PFSK-1 (cell line): ENCODE measurements around the gene ARFIP2.

Source experiments
- FOXP2 ChIP-seq: optimal IDR thresholded peaks from 2 replicates; pipeline ENCODE3; 2011; ENCODE audit warnings: borderline replicate concordance, control low read depth, inconsistent platforms; ENCODE audit not compliant: insufficient read depth; ENCODE audit errors: extremely low read length, extremely low read depth
- POLR2AphosphoS5 ChIP-seq: IDR thresholded peaks from 2 replicates; pipeline ENCODE4 v1.6.1; 2012; ENCODE audit warnings: low read depth, mild to moderate bottlenecking, control low read depth, low read length, moderate library complexity
- REST ChIP-seq, 2 experiments: IDR thresholded peaks; 2 replicates each; pipeline versions ENCODE4 v1.6.1 to v1.8.0; 2011 to 2012; ENCODE audit warnings: low read depth in 2 of 2, low read length in 2 of 2, control low read depth in 1 of 2, inconsistent platforms in 1 of 2, mild to moderate bottlenecking in 1 of 2, moderate library complexity in 1 of 2; ENCODE audit not compliant: insufficient read depth in 1 of 2
- SIN3A ChIP-seq: IDR thresholded peaks from 2 replicates; pipeline ENCODE4 v1.6.1; 2012; ENCODE audit warnings: mild to moderate bottlenecking, low read length, moderate library complexity, borderline replicate concordance; ENCODE audit not compliant: insufficient read depth
- TAF1 ChIP-seq: IDR thresholded peaks from 2 replicates; pipeline ENCODE4 v1.6.1; 2012; ENCODE audit warnings: low read length, control low read depth, borderline replicate concordance; ENCODE audit not compliant: insufficient read depth

The ARFIP2 gene

DNA sequence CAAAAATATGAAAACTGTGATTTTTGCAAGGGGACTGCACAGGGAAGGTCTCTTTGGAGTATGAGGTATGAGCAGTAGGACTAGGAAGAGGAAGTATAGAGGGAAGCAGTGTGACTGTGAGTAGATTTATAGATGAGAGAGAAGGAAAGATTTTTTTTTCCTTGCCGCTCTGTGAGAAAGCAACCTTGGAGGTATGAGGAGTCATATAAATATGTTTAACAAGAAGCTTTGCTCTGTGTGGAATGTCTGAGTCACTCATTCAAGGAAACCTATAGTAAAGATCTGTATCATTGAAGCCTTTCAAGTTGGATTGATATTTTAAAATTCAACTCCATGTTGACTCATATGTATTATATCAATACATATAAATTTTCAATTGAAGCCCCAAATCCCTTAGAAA, 42.1 kb upstream of the ARFIP2 start:
- TF ChIP-seq FOXP2 (no peak), REST (IDR thresholded peaks at IDR 0.05; ENCODE audit: insufficient read depth in 1 of 2, low read depth in 2 of 2, low read length in 2 of 2) (no peak), TAF1 (no peak), POLR2AphosphoS5 (no peak), SIN3A (no peak)

- TF ChIP-seq REST (IDR thresholded peaks at IDR 0.05; ENCODE audit: insufficient read depth in 1 of 2, low read depth in 2 of 2, low read length in 2 of 2) (no peak), TAF1 (no peak), FOXP2 (no peak)
Measured at GRCh38 chr11:6520265-6520664, 39.1 kb upstream of the ARFIP2 start.

GRCh38 chr11:6516865-6517264, 35.7 kb upstream of the ARFIP2 start:
- TF ChIP-seq REST (IDR thresholded peaks at IDR 0.05; ENCODE audit: insufficient read depth in 1 of 2, low read depth in 2 of 2, low read length in 2 of 2) (no peak), POLR2AphosphoS5 (no peak), FOXP2 (no peak), TAF1 (no peak), SIN3A (no peak)

GRCh38 chr11:6505577-6506240, 24.6 kb upstream of the ARFIP2 start:
- TF ChIP-seq FOXP2: no peak
- no peak for TF ChIP-seq POLR2AphosphoS5
- TF ChIP-seq TAF1: no peak
- no peak for TF ChIP-seq SIN3A
- TF ChIP-seq REST (IDR thresholded peaks at IDR 0.05; ENCODE audit: insufficient read depth in 1 of 2, low read depth in 2 of 2, low read length in 2 of 2): no peak

- TF ChIP-seq REST (IDR thresholded peaks at IDR 0.05; ENCODE audit: insufficient read depth in 1 of 2, low read depth in 2 of 2, low read length in 2 of 2) (no peak), POLR2AphosphoS5 (no peak), FOXP2 (no peak), SIN3A (no peak), TAF1 (no peak)
Measured at GRCh38 chr11:6504166-6504565, 23.0 kb upstream of the ARFIP2 start.
